Progenitor cell of endocrine pancreas (in vitro differentiated cells): ENCODE measurements around the gene HOXB8. TPM values are rescaled to one million over a fixed set of nuclear protein-coding genes. Genes with fewer than 3 reads are reported as not detected.

Experiments
- DNase-seq: peaks from one replicate; pipeline ENCODE4 v3.0.0; 2021; ENCODE audit warnings: low spot score; ENCODE audit not compliant: unreplicated experiment
- H3K27ac Mint-ChIP-seq: 2 replicates; pipeline ENCODE4 v1.8.0; 2021; ENCODE audit warnings: mild to moderate bottlenecking, moderate library complexity, mixed read lengths
- H3K27me3 Mint-ChIP-seq: 2 replicates; pipeline ENCODE4 v1.8.0; 2021; ENCODE audit warnings: mixed read lengths
- H3K36me3 Mint-ChIP-seq: 2 replicates; pipeline ENCODE4 v1.8.0; 2022; ENCODE audit warnings: mixed read lengths; ENCODE audit not compliant: insufficient read depth
- H3K4me1 Mint-ChIP-seq: 2 replicates; pipeline ENCODE4 v1.8.0; 2021; ENCODE audit warnings: low read depth, mixed read lengths
- H3K4me3 Mint-ChIP-seq: 2 replicates; pipeline ENCODE4 v1.8.0; 2021; ENCODE audit warnings: low read depth, mild to moderate bottlenecking, moderate library complexity, mixed read lengths
- H3K9me3 Mint-ChIP-seq: 2 replicates; pipeline ENCODE4 v1.8.0; 2021; ENCODE audit warnings: low read depth, mixed read lengths
- total RNA-seq: library from RNA; stranded (reverse); gene quantifications from 2 replicates; pipeline ENCODE4 v1.2.1, GENCODE V29; 2021
- TF ChIP-seq, protein P1 (sequence below): fragments of 200-600 bp; sonication (generic); IDR thresholded peaks from one replicate; pipeline ENCODE4 v1.5.0; 2021; ENCODE audit warnings: antibody characterized with exemption, mild to moderate bottlenecking; ENCODE audit not compliant: unreplicated experiment

The HOXB8 gene
- total RNA-seq, 1 donor from 2014 or later, result 1.1 TPM

DNA sequence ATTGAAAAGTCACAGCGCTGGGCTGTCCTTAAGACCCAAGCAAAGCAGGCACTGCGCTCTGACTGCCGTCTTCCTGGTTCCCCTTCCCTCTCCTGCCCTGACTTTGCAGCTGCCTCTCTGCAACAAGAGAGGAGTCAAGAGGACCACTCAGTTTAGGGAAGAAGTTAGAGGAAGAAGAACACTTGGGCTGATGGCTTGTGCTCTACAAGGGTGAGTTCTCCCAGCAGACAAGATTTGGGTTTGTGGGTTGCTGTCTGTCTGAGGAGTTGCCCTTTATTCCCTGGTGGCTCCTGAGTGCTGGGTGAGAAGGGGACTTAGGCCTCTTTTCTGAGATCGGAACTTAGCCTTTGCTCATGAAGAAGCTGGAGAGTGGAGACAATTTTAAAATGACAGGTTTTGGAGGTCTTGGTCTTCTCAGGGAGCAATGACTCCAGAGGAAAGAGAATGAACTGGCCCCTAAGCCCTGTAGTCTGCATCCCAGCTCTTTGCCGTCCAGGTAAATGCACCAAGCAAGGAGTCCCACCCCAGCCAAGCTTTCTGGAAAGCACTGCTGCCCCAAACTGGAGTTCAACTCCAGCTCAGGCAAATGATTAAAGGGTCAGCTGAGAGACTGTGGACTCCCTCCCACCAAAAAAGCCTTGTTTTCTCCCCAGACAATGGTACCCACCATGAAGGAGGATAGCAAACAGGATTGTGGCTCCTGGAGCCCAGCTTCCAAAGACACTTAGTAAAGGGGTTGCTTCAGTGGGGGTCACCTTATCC is 13.7 kb upstream of the HOXB8 start:
- TF ChIP-seq, protein P1, sequence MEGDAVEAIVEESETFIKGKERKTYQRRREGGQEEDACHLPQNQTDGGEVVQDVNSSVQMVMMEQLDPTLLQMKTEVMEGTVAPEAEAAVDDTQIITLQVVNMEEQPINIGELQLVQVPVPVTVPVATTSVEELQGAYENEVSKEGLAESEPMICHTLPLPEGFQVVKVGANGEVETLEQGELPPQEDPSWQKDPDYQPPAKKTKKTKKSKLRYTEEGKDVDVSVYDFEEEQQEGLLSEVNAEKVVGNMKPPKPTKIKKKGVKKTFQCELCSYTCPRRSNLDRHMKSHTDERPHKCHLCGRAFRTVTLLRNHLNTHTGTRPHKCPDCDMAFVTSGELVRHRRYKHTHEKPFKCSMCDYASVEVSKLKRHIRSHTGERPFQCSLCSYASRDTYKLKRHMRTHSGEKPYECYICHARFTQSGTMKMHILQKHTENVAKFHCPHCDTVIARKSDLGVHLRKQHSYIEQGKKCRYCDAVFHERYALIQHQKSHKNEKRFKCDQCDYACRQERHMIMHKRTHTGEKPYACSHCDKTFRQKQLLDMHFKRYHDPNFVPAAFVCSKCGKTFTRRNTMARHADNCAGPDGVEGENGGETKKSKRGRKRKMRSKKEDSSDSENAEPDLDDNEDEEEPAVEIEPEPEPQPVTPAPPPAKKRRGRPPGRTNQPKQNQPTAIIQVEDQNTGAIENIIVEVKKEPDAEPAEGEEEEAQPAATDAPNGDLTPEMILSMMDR, result no peak
- peaks cover 93% of the 10 kb centered on the region for H3K27me3 Mint-ChIP-seq
- peaks cover 4% of the 10 kb centered on the region for H3K4me1 Mint-ChIP-seq
- no peaks in the 10 kb centered on the region for H3K36me3 Mint-ChIP-seq
- H3K9me3 Mint-ChIP-seq, result no peaks in the 10 kb centered on the region
- H3K27ac Mint-ChIP-seq, result no peak overlapping the region
- no peak for DNase-seq
- H3K4me3 Mint-ChIP-seq, result no peak overlapping the region

DNA sequence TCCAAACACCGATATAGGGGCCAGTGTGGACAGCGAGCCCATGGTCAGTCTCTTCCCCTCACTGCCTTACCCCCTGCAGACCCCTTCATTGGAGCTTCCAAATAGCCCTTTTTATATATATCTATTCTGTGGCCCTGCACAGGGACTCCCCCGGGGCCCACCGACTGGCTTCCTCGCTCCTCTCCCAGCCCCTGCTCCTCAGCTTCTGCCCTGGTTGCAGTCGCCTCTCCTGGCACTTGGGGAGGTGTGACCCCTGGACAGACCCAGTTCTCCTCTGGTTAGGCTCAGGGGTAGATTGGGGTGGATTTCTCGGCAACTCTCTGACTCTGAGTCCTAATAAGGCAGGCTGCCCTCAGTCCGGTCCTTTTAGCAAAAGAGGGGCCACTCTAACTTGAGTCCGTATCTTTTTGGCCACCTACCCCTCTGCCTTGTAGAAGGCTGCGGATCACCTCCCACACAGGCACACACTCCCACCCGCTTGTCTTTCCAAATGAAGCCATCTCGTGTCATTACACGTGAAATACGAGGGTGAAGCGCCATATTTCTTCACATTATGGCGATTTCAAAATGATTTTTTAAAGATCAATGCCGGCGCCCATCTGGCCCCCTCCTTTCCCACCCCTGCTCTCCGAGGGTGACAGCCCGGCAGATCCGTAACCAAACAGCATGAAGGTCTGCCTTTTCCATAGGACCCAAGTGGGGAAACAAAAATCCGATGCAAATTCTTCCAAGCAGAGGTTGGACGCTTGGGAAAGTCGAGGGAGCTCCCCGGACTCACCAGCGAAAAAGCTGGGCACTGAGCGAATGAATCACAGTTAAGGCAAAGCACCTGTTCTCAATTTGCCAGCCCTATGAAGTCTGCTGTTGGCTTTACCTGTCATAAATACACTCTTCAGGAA is 12.8 kb upstream of the HOXB8 start:
- H3K27ac Mint-ChIP-seq, result no peak overlapping the region
- TF ChIP-seq, protein P1, result no peak
- peaks cover 93% of the 10 kb centered on the region for H3K27me3 Mint-ChIP-seq
- no peak overlapping the region for H3K4me3 Mint-ChIP-seq
- H3K4me1 Mint-ChIP-seq, result peaks cover 4% of the 10 kb centered on the region
- H3K9me3 Mint-ChIP-seq, result no peaks in the 10 kb centered on the region
- DNase-seq, result no peak
- H3K36me3 Mint-ChIP-seq, result no peaks in the 10 kb centered on the region

DNA sequence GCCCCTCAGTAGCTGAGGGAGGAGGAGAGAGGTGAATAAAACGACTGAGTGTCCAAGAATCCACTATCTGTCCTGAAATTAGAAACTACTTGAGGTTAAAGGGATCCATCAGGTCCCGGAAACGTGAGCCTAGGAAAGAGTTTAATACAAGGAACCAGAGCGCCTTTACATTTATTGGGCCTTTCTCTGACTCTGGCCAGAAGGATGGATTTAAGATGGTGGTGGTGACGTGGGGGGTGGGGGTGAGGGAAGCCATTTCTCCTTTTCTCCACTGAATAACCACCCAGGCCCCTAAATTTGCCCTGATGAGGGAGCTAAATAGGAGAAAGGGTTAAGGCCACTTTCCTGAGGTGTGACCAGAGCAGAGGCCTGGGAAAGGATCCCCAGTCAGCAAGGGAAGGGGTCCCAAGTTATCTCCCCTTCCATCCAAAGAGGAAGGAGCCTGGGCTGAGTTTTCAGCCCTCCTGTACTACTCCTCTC is 12.1 kb upstream of the HOXB8 start:
- no peak for DNase-seq
- Mint-ChIP-seq H3K9me3 (no peaks in the 10 kb centered on the region), H3K36me3 (no peaks in the 10 kb centered on the region), H3K27me3 (peaks cover 93% of the 10 kb centered on the region), H3K27ac (no peak overlapping the region), H3K4me1 (peaks cover 4% of the 10 kb centered on the region), H3K4me3 (no peak overlapping the region)
- TF ChIP-seq, protein P1, result no peak

DNA sequence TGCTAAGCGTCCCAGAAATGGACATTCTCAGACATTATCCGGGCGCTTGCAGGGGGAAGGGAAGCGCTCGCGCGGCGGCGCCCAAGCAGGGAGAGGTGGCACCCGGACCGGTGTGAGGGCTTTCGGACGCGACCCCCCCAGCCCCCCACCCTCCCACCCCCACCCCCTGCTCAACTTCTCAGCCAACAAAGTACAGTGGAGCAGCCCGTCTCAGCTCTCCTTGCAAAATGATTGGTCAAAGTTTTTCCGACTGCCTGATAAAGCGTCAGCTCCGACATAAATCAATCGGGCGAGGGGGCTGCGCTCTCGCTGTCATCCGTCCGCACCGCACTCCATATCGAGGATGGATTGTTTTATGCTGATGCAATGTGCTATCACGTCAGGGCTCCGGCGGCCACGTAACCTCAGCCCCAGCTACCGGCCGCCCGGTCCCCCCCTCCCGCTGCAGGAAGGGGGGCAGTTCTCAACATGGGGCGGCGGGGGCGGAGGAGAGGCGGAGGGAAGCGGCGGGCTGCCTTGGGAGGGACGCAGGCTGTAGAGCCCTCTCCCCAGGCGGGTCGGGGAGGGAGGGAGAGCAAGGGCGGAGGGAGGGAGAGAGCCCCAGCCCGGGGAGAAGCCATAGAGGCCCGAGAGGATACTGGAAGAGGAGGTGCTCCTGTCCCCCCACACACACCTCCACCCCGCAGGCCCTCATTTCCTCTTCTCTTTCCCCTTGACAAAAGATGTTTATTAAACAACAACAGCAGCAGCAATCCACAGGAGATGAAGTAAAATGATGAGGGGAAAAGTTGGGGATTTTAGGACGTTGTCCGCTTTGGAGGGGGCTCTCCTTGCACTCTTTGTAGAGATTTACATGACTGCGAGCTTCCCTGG is 11.4 kb upstream of the HOXB8 start, which contains the start of gene HOXB9:
Gene HOXB9, minus strand, starts transcription at position 114 of the 873 bp plus-strand sequence. Its CDS starts 89 bp downstream, at position 25.
- Mint-ChIP-seq H3K27ac (no peak within 1 kb of the TSS), H3K27me3 (peaks cover 93% of the 10 kb centered on the region)
- no peak for DNase-seq

More for the DNA sequence above, 11.4 kb upstream of the HOXB8 start, which contains the start of gene HOXB9:
- H3K36me3 Mint-ChIP-seq, result no peaks in the 10 kb centered on the region
- TF ChIP-seq, protein P1, result no peak
- H3K9me3 Mint-ChIP-seq, result no peaks in the 10 kb centered on the region
- peaks cover 4% of the 10 kb centered on the region for H3K4me1 Mint-ChIP-seq
- H3K4me3 Mint-ChIP-seq, result peak within 1 kb of the TSS; percentile 11
